Astrocyte (in vitro differentiated cells and primary cell): ENCODE data around the gene BCL11B. TPM values are rescaled to one million over a fixed set of nuclear protein-coding genes. Genes with fewer than 3 reads are reported as not detected.

Source experiments
- DNase-seq: peaks from one replicate; pipeline ENCODE4 v3.0.0-alpha.2; 2010; ENCODE audit warnings: low read depth
- FAIRE-seq: peaks from 2 replicates; lab custom pipeline; 2011; peaks lifted over from hg19 to GRCh38; lab: Jason Lieb, UNC
- H2AFZ ChIP-seq: 2 replicates; pipeline ENCODE4 v1.6.0; 2012; ENCODE audit warnings: low read depth, low read length, inconsistent platforms
- H3K27ac ChIP-seq: 2 replicates; pipeline ENCODE4 v1.5.1; 2011; ENCODE audit warnings: low read depth, low read length, inconsistent platforms
- H3K27me3 ChIP-seq: 2 replicates; pipeline ENCODE4 v1.6.0; 2011; ENCODE audit warnings: low read length, inconsistent platforms; ENCODE audit not compliant: insufficient read depth
- H3K36me3 ChIP-seq: 2 replicates; pipeline ENCODE4 v1.5.1; 2011; ENCODE audit warnings: low read length, inconsistent platforms; ENCODE audit not compliant: insufficient read depth
- H3K4me1 ChIP-seq: 2 replicates; pipeline ENCODE4 v1.5.1; 2011; ENCODE audit warnings: low read length, inconsistent platforms; ENCODE audit not compliant: insufficient read depth
- H3K4me2 ChIP-seq: 2 replicates; pipeline ENCODE4 v1.6.0; 2012; ENCODE audit warnings: low read length, inconsistent platforms
- H3K4me3 ChIP-seq: 2 replicates; pipeline ENCODE4 v1.5.1; 2011; ENCODE audit warnings: low read depth, mild to moderate bottlenecking, low read length, inconsistent platforms; ENCODE audit not compliant: insufficient read depth
- H3K79me2 ChIP-seq: 2 replicates; pipeline ENCODE4 v1.6.0; 2012; ENCODE audit warnings: mild to moderate bottlenecking, low read length, inconsistent platforms; ENCODE audit not compliant: insufficient read depth
- H3K9ac ChIP-seq: 2 replicates; pipeline ENCODE4 v1.6.0; 2012; ENCODE audit warnings: mild to moderate bottlenecking, low read length, inconsistent platforms
- H3K9me3 ChIP-seq: 2 replicates; pipeline ENCODE4 v1.5.1; 2012; ENCODE audit warnings: low read depth, mild to moderate bottlenecking, low read length, inconsistent platforms; ENCODE audit not compliant: insufficient read depth
- H4K20me1 ChIP-seq: 2 replicates; pipeline ENCODE4 v1.6.0; 2012; ENCODE audit warnings: low read length, inconsistent platforms; ENCODE audit not compliant: insufficient read depth
- H3K27ac Mint-ChIP-seq: one replicate; pipeline ENCODE4 v1.8.0; 2021; ENCODE audit warnings: mild to moderate bottlenecking, mixed read lengths; ENCODE audit not compliant: unreplicated experiment
- H3K27me3 Mint-ChIP-seq: one replicate; pipeline ENCODE4 v1.8.0; 2021; ENCODE audit warnings: low read depth, mixed read lengths; ENCODE audit not compliant: unreplicated experiment
- H3K36me3 Mint-ChIP-seq: one replicate; pipeline ENCODE4 v1.8.0; 2021; ENCODE audit warnings: low read depth, mixed read lengths; ENCODE audit not compliant: unreplicated experiment
- H3K4me1 Mint-ChIP-seq: one replicate; pipeline ENCODE4 v1.8.0; 2021; ENCODE audit warnings: low read depth, mixed read lengths; ENCODE audit not compliant: unreplicated experiment
- H3K4me3 Mint-ChIP-seq: one replicate; pipeline ENCODE4 v1.8.0; 2021; ENCODE audit warnings: mild to moderate bottlenecking, moderate library complexity, mixed read lengths; ENCODE audit not compliant: unreplicated experiment
- H3K9me3 Mint-ChIP-seq: one replicate; pipeline ENCODE4 v1.8.0; 2021; ENCODE audit warnings: mild to moderate bottlenecking, mixed read lengths; ENCODE audit not compliant: unreplicated experiment
- CTCF ChIP-seq: IDR thresholded peaks from 2 replicates; pipeline ENCODE4 v1.5.1; 2011; ENCODE audit warnings: low read depth, mild to moderate bottlenecking, inconsistent platforms, low read length, moderate library complexity; ENCODE audit not compliant: insufficient read depth
- EZH2 ChIP-seq: IDR thresholded peaks from 2 replicates; pipeline ENCODE4 v1.6.1; 2012; ENCODE audit warnings: mild to moderate bottlenecking, low read length, inconsistent platforms; ENCODE audit not compliant: insufficient read depth
- total RNA-seq: library from RNA; stranded (reverse); gene quantifications from 2 replicates; pipeline ENCODE4 v1.2.1, GENCODE V29; 2021

The BCL11B gene
- total RNA-seq, 1 donor from 2014 or later: 1.1 TPM

DNA sequence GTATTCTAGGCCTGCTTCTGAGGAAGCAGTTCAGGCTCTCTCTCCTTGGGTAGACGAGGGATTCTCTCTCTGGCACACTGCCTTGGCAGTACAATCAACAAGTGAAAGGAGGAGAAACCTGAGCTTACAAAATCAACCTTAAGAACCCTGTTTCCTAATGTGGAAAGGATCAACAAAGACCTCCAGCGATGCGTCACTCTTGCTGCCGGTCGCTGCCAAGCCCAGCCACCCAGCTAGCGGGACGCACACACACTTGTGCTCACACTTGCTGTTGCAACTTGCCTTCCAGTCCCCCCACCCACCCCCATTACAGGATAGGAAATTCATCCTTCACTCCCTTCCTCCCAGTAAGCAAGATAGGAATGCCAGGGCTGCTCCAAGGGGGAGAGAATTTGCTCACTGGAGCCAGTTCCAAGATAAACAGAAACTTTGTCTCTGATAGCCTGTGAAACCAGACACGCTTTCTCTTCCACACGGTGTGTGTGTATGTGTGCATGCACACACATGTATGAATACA lies 144.3 kb downstream of the BCL11B start:
- TF ChIP-seq EZH2 (no peak), CTCF (no peak)
- Histone ChIP-seq H3K36me3 (no peaks in the 10 kb centered on the region), H2AFZ (no peak overlapping the region), H3K9ac (no peak overlapping the region), H4K20me1 (no peaks in the 10 kb centered on the region), H3K79me2 (no peaks in the 10 kb centered on the region), H3K27ac (no peak overlapping the region), H3K4me2 (peak overlapping the region; percentile 49), H3K9me3 (no peaks in the 10 kb centered on the region), H3K4me1 (peaks cover 12% of the 10 kb centered on the region), H3K4me3 (no peak overlapping the region), H3K27me3 (no peaks in the 10 kb centered on the region)
- H3K4me1 Mint-ChIP-seq: peaks cover 9% of the 10 kb centered on the region
- no peak overlapping the region for H3K27ac Mint-ChIP-seq
- no peak overlapping the region for H3K4me3 Mint-ChIP-seq
- FAIRE-seq (no peak), DNase-seq (peak; percentile 73)
- peaks cover 2% of the 10 kb centered on the region for H3K9me3 Mint-ChIP-seq
- H3K36me3 Mint-ChIP-seq: no peaks in the 10 kb centered on the region
- H3K27me3 Mint-ChIP-seq: peaks cover 7% of the 10 kb centered on the region

DNA sequence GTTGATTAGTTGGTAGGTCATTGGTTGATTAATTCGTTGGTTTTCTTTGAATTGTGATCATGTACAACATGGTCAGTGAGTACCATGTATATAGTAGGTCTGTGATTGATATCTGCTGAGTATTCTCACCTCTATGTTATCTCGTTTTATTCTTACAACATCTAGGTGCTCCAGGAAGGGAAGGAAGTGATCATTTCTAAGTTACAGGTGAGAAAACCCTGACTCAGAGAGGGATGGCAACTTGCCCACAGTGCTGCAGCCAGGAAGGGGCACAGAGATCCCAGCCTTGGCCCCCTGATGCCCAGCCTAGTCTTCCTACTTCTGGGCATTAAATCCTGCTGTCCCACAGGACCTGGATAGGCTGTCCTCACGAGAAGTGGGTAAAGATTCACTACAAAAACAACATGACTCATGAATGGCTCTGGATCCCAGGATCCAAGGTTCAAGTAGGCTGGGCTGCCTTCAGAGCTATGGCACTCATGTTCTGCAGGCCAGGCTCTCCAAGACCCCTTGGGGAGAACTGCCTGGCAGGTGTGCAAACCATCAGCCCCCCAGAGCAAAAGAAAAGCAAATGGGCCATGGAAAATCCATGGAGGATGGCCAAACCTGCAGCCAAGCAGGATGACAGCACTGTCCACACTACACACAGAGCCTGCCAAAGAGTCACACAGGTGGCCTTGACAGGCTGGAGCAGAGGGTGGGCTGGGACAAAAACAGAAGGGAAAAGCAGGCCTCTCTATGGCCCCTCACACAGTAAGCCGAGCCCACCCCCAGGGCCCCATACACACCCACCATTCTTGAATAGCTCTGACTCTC lies 146.2 kb downstream of the BCL11B start:
- H3K9me3 ChIP-seq: no peaks in the 10 kb centered on the region
- no peak for FAIRE-seq
- H3K27me3 Mint-ChIP-seq: peaks cover 15% of the 10 kb centered on the region
- no peaks in the 10 kb centered on the region for H3K36me3 Mint-ChIP-seq
- H4K20me1 ChIP-seq: no peaks in the 10 kb centered on the region
- H2AFZ ChIP-seq: no peak overlapping the region
- H3K9ac ChIP-seq: no peak overlapping the region
- TF ChIP-seq EZH2: no peak
- TF ChIP-seq CTCF: no peak
- H3K36me3 ChIP-seq: no peaks in the 10 kb centered on the region
- no peak overlapping the region for H3K4me3 ChIP-seq
- H3K9me3 Mint-ChIP-seq: peaks cover 2% of the 10 kb centered on the region
- DNase-seq: no peak
- H3K79me2 ChIP-seq: no peaks in the 10 kb centered on the region
- H3K4me1 Mint-ChIP-seq: peaks cover 8% of the 10 kb centered on the region
- H3K4me2 ChIP-seq: no peak overlapping the region
- H3K4me1 ChIP-seq: peaks cover 12% of the 10 kb centered on the region
- no peak overlapping the region for H3K4me3 Mint-ChIP-seq
- H3K27me3 ChIP-seq: no peaks in the 10 kb centered on the region
- no peak overlapping the region for H3K27ac Mint-ChIP-seq
- H3K27ac ChIP-seq: no peak overlapping the region

- Histone ChIP-seq H3K9ac (no peak overlapping the region), H3K4me2 (no peak overlapping the region), H3K4me3 (no peak overlapping the region), H4K20me1 (no peaks in the 10 kb centered on the region), H3K27me3 (peaks cover 3% of the 10 kb centered on the region), H3K79me2 (no peaks in the 10 kb centered on the region), H3K9me3 (no peaks in the 10 kb centered on the region), H3K27ac (no peak overlapping the region), H3K36me3 (no peaks in the 10 kb centered on the region), H3K4me1 (peaks cover 12% of the 10 kb centered on the region), H2AFZ (no peak overlapping the region)
- H3K9me3 Mint-ChIP-seq: peaks cover 2% of the 10 kb centered on the region
- DNase-seq (no peak), FAIRE-seq (no peak)
- TF ChIP-seq EZH2 (no peak), CTCF (no peak)
- H3K4me1 Mint-ChIP-seq: peaks cover 8% of the 10 kb centered on the region
- H3K27ac Mint-ChIP-seq: no peak overlapping the region
- no peak overlapping the region for H3K4me3 Mint-ChIP-seq
- H3K27me3 Mint-ChIP-seq: peaks cover 20% of the 10 kb centered on the region
- H3K36me3 Mint-ChIP-seq: no peaks in the 10 kb centered on the region
These were observed 146.9 kb downstream of the BCL11B start for GRCh38 chr14:99125113-99125512.
